GM13977 (cell line): ENCODE data around the gene PLGRKT.

Experiments used
- DNase-seq: peaks from one replicate; pipeline ENCODE4 v3.0.0; 2012; ENCODE audit warnings: low spot score
- CTCF ChIP-seq: IDR thresholded peaks from 2 replicates; pipeline ENCODE4 v1.5.1; 2012; ENCODE audit warnings: mild to moderate bottlenecking, control low read depth; ENCODE audit not compliant: insufficient read depth; ENCODE audit errors: extremely low read depth, missing control alignments
- in situ Hi-C: fragments of 300-500 bp; cut with MboI; formaldehyde crosslinking; loops from one replicate; pipeline ENCODE4 v1.12.0; 2022; ENCODE audit warnings: low sequenced_read_pairs, low pct_unique_long_range_greater_than_20kb, mixed read lengths, inconsistent platforms; ENCODE audit not compliant: unreplicated experiment

Gene PLGRKT

GRCh38 chr9:5437254-5438216, at the start of gene PLGRKT:
PLGRKT (minus strand) TSS chr9:5437925; CDS start chr9:5431977, 5,948 bp downstream.
- no peak for TF ChIP-seq CTCF
- in situ Hi-C loops, result loop anchor here (25.0 kb wide), 1 partner anchor 450 kb away; the partner anchor contains the start of gene JAK2
- DNase-seq, result peak; percentile 89

- no peak for DNase-seq
- in situ Hi-C loops, result no loop called here
- TF ChIP-seq CTCF, result no peak
Measured at GRCh38 chr9:5486988-5487387, 49.3 kb upstream of the PLGRKT start.

GRCh38 chr9:5485378-5486085, 47.8 kb upstream of the PLGRKT start:
- DNase-seq, result no peak
- in situ Hi-C loops, result no loop called here
- no peak for TF ChIP-seq CTCF

GRCh38 chr9:5483306-5483705, 45.6 kb upstream of the PLGRKT start:
- in situ Hi-C loops, result no loop called here
- TF ChIP-seq CTCF, result no peak
- no peak for DNase-seq

- DNase-seq, result no peak
- TF ChIP-seq CTCF, result no peak
- in situ Hi-C loops, result no loop called here
Measured at GRCh38 chr9:5482194-5482593, 44.5 kb upstream of the PLGRKT start.

GRCh38 chr9:5481322-5482040, 43.8 kb upstream of the PLGRKT start:
- no peak for DNase-seq
- no peak for TF ChIP-seq CTCF
- in situ Hi-C loops, result no loop called here
